Ramos (cell line): Measurements from ENCODE around the gene SLC6A7.
"Not testable (repeated sequence)": the region's sequence is repeated elsewhere in the genome, so short reads cannot be mapped to it uniquely, and the experiment has no call there.

ENCODE experiments used
- in situ Hi-C: fragments of 300-500 bp; cut with MboI; formaldehyde crosslinking; loops from one replicate; pipeline ENCODE4 v1.14.3; 2022; ENCODE audit warnings: low sequenced_read_pairs; ENCODE audit not compliant: unreplicated experiment

Gene SLC6A7

DNA sequence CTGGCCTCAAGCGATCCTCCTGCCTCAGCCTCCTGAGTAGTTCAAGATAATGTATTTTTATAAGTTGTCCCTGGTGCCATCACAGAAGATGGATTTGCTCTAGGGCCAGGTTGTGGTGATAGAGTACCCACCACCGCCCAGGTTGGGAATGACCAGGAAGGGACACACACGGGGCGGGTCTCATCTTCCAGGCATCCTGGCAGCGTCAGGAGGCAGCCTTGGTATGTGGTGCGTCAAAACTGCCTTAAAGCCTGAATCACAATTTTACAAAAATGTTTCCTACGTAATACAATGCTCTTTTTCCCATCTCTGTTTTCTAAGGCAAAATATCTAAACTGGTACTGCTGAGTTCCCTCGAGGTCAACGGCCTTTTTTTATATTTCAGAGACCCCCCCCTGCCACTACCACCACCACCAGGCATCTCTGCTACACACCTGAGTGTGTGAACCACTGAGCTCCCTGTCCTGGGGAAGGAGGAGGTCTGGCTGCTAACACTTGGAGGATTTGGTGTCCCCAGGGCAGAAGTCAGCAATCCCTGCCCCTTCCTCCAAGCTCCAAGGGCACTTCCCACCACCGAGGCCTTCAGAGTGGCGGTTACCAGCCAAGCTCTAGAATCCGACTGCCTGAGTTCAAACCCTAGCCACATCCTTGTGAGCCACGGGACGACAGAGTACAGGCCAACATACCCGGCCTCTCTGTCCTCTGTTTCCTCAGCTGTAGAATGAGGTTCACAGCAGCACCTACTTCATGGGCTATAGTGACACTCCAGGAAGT lies 47.3 kb downstream of the SLC6A7 start:
- in situ Hi-C loops, result no loop called here

DNA sequence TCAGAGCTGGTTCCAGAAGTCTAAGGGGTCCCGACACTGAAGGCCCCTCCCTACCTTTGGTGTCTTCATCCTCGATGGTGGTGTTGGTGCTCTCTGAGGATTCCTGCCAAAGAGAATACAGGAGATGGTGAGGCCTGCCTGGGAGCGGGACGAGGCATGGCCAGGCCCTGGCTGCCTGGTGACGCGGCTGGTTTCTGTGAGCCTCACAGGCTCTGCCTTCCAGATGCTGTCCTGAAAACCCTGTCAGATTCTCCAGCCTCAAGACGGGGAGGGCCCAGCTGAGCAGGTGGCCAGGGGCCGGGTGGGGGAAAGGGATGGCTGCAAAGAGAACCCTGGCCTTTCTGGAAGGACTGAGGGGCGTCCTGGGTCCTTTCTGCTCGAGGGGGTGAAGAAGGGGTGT lies 48.8 kb downstream of the SLC6A7 start:
- in situ Hi-C loops, result no loop called here

DNA sequence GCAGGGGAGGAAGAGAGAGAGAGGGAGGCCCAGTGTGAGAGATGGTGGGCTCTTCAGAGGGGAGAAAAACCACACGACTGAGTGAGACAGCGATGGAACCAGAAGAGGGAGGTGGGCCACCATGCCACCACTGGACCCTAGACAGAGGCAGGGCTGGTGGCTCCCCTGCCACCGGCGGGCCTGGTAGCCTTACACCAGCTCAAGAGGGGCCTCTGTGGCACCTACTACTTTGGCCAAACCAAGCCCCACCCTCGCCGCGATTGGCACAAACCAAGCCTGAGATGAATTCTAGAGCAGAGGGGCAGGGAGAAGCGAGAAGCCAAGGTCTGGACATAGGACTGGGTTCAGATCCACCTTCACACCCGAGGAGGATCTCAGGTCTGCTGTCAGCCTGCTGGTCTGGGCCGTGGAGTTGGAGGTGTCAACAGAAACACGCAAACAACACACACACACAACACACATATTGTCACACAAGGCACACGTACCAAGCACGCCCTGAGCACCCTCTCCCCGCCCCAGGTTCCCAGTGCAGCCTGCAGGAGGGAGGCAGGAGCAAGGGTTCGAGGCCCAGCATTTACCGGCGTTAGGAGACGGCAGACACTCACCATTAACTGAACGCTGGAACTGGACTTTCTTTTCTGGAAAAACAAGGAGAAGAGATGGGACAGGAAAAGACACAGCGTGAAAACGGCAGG lies 49.4 kb downstream of the SLC6A7 start:
- in situ Hi-C loops, result no loop called here

DNA sequence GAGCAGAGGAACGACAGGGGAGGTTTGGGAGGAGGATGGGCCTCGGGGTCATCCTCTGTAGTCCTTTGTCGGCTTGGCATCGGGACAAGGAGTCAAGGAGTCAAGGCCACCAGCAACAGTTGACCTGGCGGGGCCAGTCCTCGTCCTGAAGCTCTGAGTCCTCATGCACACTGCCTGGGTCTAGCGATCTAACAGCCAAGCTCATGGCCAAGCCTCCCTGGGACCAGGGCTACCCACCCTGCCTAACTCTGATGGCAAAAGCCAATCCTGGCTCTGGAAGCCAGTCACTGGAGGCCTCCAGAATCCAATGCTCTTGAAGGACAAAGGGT lies 49.9 kb downstream of the SLC6A7 start:
- in situ Hi-C loops, result no loop called here

DNA sequence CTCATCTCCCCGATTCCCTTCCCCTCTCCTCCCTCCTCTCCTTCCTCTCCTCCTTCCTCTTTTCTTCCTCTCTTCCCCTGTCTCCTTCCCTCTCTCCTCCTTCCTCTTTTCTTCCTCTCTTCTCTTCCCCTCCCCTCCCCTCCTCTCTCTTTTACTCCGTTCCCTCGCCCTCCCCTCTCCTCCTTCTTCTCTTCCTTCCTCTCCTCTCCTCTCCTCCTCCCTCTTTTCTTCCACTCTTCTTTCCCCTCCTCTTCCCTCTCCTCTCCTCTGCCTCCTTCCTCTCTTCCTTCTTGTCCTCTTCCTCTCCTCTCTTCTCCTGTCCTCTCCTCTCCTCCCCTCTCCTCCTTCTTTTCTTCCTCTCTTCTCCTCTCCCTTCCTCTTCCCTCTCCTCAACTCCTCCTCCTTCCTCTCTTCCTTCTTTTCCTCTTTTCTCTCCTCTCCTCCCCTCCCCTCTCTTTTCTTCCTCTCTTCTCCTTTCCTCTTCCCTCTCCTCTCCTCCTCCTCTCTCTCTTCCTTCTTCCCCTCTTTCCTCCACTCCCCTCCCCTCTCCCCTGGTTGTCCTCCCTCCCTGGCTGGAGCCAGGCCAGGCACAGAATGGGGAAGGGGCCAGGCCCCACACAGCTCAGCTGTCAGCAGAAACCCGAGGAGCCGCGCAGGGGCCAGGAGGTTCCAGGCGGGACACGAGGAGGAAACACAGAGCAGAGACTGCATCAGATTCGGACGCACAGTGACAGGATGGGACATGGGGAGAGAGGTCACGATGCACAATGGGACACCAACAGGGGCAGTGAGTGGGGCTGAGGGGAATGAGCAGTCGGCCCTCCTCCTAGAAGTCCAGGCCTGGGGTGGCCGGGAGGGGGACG lies 51.7 kb downstream of the SLC6A7 start:
- in situ Hi-C loops, result no loop called here

DNA sequence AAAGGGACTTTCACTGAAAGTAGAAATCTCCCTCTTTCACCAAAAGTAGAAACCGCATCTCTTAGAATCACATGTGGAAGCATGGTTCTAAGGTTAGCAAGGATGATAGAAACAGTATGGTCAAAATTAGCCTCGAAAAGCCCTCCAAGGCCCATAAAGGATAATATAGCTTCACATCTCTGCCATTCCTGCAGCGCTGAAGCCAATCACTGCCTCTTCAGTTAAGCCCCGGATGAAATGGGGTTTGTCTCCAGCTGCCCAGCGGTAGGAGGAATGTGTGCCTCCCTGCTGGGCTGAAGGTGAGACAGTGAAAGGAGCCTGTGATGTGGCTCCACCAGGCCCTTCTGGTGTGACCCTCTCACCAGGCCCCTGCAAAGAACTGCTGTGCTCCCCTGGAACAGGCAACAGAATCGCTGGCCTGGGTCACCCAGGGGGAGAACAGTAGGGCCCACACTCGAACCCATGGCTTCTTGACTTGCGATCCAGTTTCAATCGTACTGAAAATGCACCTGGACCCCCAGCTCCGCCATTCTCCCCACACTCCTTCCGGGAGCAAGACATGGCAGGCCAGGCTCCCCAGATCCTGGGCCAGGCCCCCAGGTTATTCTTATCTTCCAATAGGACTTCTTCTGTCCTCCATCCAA lies 52.5 kb downstream of the SLC6A7 start:
- in situ Hi-C loops, result no loop called here

DNA sequence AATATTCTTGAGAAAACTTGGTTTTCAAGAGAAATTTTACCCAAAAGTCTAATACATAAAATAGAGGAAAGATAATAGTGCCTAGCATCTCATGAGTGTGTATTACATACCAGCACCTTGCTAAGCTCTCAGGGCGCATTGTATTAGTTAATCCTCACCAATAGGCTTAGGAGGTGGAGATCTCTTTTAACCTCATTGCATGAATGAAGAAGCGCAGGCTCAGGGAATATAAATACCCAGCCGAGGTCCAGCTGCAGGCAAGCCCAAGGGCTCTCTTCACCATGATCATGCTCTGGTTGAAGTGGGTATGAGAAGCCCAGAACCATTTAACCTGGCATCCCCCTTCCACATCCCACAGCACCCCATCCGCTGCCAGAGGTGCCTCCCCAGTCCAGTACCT lies 53.7 kb downstream of the SLC6A7 start:
- in situ Hi-C loops, result no loop called here

DNA sequence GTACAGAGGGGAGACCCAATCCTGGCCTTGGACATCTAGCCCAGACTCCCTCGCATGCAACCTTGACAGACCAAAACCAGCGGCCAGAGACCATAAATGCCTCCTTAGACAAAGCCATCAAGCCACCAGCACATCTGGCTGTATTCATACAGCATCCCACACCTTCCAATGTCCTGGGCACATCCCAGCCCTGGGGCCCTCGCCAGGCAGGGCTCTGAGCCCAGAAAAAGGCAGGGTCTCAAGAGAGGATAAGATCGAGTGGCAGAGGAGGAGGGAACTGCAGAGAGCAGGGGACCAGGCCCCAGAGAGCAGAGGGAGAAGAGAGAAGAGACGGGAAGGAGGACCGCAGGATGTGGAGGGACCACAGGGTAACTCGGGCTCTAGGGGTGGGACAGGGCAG lies 54.3 kb downstream of the SLC6A7 start:
- in situ Hi-C loops, result no loop called here

DNA sequence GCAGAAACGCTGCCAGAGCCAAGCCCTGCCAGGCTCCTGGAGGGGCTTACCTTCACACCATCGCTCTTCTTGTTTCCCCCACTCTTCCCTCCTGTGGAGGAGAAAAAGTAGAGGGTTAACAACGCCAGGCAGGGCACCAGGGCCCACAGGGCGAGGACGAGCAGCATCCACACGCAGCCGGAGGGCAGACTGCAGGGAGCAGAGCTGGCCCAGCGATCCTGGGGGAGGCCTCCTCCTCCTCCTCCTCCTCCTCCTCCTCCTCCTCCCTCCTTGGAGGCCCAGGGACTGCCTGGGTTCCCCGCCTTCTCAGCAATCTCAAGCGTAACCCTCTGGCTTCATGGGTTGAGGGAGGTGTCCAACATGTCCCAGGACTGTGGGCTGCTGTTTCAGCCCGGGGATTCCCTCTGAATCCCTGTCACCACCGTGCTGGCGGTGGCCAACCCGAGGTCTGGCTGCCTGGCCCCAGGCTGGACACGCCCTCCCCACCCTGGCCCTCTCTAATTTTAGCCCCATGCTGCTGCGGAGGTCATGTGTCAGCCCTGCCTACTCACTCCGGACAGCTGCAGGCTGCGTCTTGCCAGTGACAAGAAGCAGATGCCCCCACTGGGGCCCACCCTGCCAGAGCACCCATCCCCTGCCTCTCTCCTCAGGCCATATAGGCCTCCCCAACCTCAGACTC lies 55.4 kb downstream of the SLC6A7 start:
- in situ Hi-C loops, result no loop called here

DNA sequence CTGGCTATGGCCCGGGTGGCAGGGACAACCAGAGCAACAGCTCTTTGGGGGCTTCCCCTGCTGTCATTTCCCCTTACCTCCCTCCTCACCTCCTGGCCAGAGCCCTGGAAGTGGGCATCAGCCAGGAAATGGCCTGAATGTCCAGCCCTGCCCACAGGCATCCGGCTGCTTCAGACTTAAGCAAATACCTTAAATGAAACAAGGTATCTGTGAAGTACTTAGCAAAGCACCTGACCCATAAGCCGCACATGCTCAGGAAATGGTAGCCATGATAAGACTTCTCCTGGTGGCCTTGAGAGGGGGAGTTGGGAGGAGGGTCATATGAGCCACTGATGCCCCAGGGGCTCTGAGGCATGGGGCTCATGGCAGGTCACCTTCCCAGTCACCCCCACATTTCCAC lies 55.9 kb downstream of the SLC6A7 start:
- in situ Hi-C loops, result no loop called here

DNA sequence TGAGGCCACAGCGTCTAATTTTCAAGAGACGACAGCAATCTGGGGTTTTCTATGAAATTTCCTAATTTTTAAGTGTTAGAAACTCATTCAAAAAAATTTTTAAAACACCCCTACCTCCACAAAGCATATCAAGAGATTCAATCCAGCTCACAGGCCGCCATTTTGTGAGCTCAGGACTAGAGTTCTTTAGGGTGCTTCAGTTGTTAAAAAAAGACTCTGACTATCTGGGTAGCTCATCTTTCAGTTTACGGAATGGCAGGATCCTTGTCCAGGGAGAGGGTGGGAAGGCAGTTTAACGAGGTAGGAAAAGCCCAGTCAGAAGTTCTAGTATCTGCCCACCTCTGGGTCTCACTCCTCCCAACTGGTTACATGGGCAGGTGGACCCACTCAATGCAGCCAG lies 56.6 kb downstream of the SLC6A7 start:
- in situ Hi-C loops, result no loop called here

DNA sequence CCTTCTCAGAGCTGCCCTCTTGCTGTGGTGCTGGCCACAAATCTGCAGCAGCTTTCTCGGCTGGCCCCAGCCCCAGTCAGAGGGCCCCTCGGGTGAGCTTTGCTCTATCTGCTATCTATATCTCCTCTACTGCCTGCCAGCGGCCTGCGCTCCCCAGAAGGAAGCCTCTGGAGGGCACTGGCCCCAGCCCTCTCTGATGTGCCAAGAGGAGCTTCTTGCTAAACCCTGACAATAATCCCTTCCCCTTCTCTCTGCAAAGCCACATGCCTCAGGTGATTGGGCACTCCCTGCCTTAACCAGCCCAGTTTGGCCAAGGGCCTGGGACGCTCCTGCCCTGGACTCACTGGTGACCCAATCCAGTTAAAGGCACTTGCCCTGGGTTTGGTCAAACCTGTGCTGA lies 57.0 kb downstream of the SLC6A7 start:
- in situ Hi-C loops, result no loop called here

DNA sequence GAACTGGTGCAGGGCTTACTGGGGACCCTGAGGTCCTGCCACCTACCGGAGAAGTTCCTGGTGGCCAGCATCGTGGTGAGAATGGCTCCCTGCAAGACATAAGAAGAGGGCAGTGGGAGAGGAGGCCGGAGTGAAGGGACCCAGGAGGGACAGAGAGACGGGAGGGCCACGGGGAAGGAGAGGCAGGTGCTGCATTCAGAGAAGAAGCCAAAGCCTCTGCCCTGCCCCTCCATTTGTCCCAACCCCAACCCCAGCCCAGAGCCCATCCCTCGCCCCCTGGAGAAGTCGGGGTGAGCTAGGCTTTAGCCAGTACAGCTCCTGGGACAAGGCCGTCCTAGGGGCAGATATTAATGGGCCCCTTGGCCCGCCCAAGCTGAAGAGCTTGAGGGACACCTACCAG lies 57.9 kb downstream of the SLC6A7 start:
- in situ Hi-C loops, result no loop called here

DNA sequence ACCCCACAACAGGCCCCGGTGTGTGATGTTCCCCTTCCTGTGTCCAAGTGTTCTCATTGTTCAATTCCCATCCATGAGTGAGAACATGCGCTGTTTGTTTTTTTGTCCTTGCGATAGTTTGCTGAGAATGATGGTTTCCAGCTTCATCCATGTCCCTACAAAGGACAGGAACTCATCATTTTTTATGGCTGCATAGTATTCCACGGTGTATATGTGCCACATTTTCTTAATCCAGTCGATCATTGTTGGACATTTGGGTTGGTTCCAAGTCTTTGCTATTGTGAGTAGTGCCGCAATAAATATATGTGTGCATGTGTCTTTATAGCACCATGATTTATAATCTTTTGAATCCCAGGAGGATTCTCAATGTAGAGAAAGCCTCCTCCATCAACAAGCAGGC lies 58.6 kb downstream of the SLC6A7 start:
- in situ Hi-C loops, result not testable (repeated sequence)

DNA sequence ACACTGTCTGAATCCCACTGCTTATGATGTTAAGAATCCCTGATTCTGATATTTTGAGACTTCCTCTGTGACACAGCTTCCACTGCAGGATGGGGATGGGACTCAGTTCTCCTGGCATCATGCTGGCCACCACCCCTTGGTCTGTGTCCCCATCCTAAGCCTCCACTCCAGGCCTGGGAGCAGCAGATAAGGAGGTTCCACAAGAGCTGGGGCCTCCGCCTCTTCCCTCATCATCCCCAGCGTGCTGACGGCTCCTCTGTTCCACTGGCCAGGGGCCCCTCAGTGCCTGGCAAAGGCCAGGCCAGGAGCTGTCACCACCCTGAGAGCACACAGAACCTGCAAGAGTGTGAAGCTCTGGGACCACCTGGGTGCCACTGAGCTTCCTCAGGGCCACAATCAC lies 59.1 kb downstream of the SLC6A7 start:
- in situ Hi-C loops, result no loop called here

DNA sequence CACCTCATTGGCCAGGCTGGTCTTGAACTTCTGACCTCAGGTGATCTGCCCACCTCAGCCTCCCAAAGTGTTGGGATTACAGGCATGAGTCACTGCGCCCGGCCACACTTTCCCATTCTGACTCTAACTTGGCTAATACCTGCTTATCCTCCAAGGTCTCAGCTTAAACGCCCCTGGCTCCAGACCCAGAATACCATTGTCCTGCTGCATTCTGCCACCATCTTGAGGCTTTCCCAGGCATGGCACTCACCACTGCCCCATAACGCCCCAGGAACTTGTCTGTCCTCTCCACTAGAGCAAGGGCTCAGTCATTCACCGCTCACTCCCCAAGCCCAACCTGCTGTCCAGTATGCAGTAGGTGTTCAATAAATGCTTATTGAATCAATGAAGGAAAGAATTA lies 59.9 kb downstream of the SLC6A7 start:
- in situ Hi-C loops, result no loop called here

DNA sequence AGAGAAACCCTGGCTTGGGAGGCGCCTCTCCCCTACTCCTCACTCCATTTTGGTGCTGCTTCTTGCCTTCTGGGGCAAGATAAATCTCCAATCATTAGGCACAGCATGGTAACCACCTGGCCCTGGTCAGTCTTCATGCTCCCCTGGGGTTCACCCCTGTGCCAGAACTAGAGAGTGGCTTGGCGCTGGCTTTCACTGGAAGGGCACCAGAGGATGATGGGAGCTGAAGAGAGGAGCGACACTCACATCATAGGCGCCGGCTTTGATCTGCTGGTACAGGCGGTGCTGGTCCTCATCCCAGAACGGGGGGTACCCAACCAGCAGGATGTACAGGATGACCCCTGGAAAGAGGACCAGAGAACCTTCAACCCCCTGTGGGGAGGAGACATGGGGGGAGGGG lies 61.6 kb downstream of the SLC6A7 start:
- in situ Hi-C loops, result no loop called here

DNA sequence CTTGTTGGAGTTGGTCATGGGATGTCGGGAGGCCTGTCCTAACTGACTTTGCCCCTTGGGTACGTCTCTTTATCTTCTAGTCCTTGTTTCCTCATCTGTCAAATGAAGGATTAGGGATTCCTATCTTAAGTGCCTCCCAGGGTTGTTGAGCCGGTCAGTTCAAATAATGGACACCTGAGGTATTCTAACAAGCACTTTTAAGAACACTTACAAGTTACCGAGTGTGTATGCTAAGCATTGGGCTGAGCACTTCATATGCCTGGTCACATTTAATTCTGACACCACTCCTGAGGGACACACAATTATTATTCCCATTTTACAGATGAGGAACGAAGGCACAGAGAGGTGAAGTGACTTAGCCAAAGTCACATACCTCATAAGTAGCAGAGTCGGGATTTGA lies 62.6 kb downstream of the SLC6A7 start:
- in situ Hi-C loops, result no loop called here

DNA sequence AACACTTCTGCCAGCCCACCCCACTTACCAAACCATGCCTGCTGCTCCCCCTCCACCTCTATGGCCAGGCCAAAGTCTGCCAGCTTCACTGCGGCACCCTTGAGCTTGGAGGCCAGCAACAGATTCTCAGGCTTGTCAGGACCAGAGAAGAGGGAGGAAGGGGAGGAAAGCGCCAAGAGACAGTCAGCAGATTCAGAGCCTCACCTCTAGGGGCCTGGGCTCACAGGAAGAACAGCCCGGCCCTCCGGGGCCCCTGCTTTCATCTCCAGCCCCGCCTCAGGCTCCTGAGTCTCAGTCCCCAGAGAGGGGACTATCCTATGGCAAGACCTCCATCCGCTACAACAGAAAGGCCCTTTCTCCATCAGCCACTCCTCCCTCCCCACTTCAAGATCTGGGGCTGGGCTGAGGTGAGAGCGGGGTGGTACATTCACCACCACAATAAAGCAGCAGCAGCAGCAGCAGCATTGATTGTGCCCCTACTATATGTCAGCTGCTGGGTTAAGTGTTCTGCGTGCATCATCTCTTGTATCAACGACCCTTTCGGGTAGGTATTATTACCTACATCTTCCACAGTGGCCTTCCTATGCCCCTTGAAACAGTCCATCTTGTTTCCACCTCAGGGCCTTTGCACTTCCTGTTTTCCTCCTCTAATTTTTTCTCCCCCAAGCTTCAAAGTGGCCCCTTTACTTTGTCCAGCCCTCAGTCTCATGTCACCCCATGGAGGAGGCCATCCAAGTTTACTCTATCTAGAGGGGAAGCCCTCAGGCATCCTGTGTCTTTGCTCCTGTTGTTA lies 63.8 kb downstream of the SLC6A7 start:
- in situ Hi-C loops, result no loop called here
